LNCaP clone FGC (cell line): ENCODE data around the gene PKN3.
A peak's percentile ranks its signal among the peaks of the same experiment; 100 is the strongest.

Experiments
- DNase-seq: peaks from one replicate; pipeline ENCODE4 v3.0.0-alpha.2; 2011; ENCODE audit warnings: low read depth
- H3K4me3 ChIP-seq: 2 replicates; pipeline ENCODE4 v1.5.1; 2011; ENCODE audit warnings: mild to moderate bottlenecking, low read depth, low read length, control low read depth
- CTCF ChIP-seq: IDR thresholded peaks from 2 replicates; pipeline ENCODE4 v1.5.1; 2012; ENCODE audit warnings: mild to moderate bottlenecking; ENCODE audit not compliant: control insufficient read depth, insufficient read depth; ENCODE audit errors: extremely low read depth

The PKN3 gene

DNA sequence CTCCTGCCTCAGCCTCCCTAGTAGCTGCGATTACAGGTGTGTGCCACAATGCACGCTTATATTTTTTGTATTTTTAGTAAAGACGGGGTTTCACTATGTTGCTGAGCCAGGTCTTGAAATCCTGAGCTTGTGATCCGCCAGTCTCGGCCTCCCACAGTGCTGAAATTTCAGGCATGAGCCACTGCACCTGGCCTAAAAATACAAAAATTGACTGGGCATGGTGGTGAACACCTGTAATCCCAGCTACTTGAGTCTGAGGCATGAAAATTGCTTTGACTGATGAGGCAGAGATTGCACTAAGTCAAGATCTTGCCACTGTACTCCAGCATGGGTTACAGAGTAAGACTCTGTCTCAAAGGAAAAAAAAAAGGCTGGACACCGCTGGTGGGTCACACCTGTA lies 32.5 kb upstream of the PKN3 start:
- no peak overlapping the region for H3K4me3 ChIP-seq
- TF ChIP-seq CTCF = no peak
- DNase-seq = no peak

- TF ChIP-seq CTCF = no peak
- DNase-seq = no peak
- H3K4me3 ChIP-seq = no peak overlapping the region
Measured at GRCh38 chr9:128675382-128675781, 26.9 kb upstream of the PKN3 start.

DNA sequence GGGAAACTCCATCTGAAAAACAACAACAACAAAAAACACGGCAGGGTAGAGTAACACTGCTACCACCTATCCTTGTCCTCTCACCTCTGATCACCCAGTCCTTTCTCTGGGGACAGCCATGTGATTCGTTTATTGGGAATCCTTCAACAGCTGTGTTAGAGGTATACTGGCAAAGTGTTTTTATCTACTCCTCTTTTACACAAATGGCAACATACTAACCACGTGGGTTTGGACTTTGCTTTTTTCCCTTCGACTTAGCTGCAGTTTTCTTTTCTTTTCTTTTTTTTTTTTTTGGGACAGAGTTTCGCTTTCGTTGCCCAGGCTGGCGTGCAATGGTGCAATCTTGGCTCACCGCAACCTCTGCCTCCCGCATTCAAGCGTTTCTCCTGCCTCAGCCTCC lies 24.5 kb upstream of the PKN3 start:
- TF ChIP-seq CTCF = no peak
- no peak overlapping the region for H3K4me3 ChIP-seq
- DNase-seq = no peak

DNA sequence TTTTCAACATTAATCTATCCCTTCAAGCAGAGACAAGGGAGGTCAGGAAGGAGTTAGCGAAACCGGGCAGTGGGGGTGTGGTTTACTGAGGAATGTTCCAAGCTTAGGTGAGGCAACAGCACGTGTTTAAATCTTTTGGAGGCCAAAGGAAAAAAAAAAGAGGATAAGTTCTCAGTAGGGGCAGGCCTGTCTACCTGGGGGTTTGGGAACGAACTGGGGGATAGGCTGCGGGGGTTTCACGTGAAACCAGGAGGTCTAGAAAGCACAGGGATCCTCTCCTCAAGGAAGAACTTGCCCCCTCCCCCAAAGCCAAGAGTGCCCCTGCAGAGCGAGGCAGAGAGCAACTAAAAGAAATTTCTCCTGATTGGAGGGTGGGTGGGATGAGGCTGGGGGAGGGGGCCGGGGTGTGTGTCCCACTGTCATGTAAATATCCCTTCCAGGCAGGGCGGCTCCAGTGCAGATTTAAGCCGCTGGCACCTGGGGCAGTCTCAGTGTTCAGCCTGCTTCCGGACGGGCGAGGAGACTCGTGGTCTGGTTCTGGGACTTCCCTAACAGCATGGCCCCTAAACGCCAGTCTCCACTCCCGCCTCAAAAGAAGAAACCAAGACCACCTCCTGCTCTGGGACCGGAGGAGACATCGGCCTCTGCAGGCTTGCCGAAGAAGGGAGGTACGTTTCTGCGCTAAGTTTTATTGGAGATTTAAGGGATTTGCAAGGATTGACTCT lies 18.8 kb upstream of the PKN3 start:
- peak overlapping the region; percentile 97 for H3K4me3 ChIP-seq
- no peak for DNase-seq
- TF ChIP-seq CTCF = no peak

- peak overlapping the region; percentile 97 for H3K4me3 ChIP-seq
- DNase-seq = no peak
- no peak for TF ChIP-seq CTCF
Measured at GRCh38 chr9:128684065-128684324, 18.3 kb upstream of the PKN3 start.

- no peak for TF ChIP-seq CTCF
- peak overlapping the region; percentile 97 for H3K4me3 ChIP-seq
- DNase-seq = peak; percentile 85
Measured at GRCh38 chr9:128684325-128685199, 17.7 kb upstream of the PKN3 start.
